ENCODE measurements around the gene RNF112.

DNA sequence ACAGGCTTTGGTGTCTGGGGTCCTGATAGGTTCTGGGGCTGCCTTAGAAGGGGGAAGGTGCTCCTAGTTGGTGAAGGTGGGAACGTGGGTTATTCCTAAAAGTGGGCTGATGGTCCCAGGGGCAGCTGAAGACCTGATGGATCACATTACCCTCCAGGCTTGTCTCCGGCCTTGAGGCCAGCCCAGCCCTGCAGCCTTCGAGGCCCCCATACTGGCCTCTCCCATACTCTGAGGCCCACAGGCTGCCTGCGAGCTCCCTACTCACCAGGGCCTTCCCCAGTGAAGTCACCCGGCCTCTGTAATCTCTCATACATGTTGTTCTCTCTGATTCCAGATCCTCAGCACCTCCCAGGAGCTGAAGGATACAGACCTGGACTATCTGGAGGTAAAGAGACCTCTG, 2.7 kb downstream of the RNF112 start:
- TF ChIP-seq POLR2AphosphoS5 (IDR thresholded peaks at IDR 0.05; ENCODE audit: low read depth, low read length) (no peak), CTCF (IDR thresholded peaks at IDR 0.05) (no peak)
